K562 (cell line): ENCODE results near the gene GLIS1. TPM values are rescaled to one million over a fixed set of nuclear protein-coding genes. Genes with fewer than 3 reads are reported as not detected.

Experiments used
- ATAC-seq: fragments of 200-7000 bp; cut with Tn5 transposase; 3 replicates; pipeline ENCODE4 v1.9.1; 2020; ENCODE audit warnings: moderate library complexity
- BruUV-seq: library from RNA; stranded (reverse); fragments of 400-500 nt; replicated peaks from 2 replicates; lab custom pipeline; 2021; lab: Mats Ljungman, UMichigan
- CTCF ChIA-PET: fragments of 300-600 bp; formaldehyde crosslinking; extraction: SDS; loops from one replicate; lab custom pipeline; 2021; ENCODE audit warnings: low intra/inter-chr PET ratio; lab: Yijun Ruan, JAX
- POLR2A ChIA-PET: fragments of 300-600, 350-650 bp; sonication (Branson Sonifier 250); formaldehyde crosslinking; extraction: SDS; loops from one replicate; lab custom pipeline; 2021; ENCODE audit warnings: antibody characterized with exemption, inconsistent platforms; lab: Yijun Ruan, JAX
- DNase-seq, 4 experiments: peaks; one replicate each; pipeline versions ENCODE4 v3.0.0 to v3.0.0-alpha.2; 2011 to 2018; ENCODE audit warnings: low spot score in 3 of 4, mixed read lengths in 3 of 4; ENCODE audit errors: extremely low read depth in 1 of 4
- FAIRE-seq: peaks from 2 replicates; lab custom pipeline; 2011; peaks lifted over from hg19 to GRCh38; lab: Jason Lieb, UNC
- H2AFZ ChIP-seq: 2 replicates; pipeline ENCODE4 v1.6.0; 2011; ENCODE audit warnings: low read depth, low read length, control low read depth, inconsistent platforms
- H3K27ac ChIP-seq: fragments of 200-600 bp; 3 replicates; pipeline ENCODE4 v1.8.0; 2011; ENCODE audit warnings: low read depth, mild to moderate bottlenecking, control low read depth, inconsistent platforms, low read length, moderate library complexity, mixed read lengths; ENCODE audit errors: extremely low read depth
- H3K27me3 ChIP-seq, 2 experiments: fragments of 300-600 bp in 1 of 2; 2 replicates in 1 of 2; 3 replicates in 1 of 2; pipeline versions ENCODE4 v1.6.0 to v1.8.0; 2011; ENCODE audit warnings: inconsistent platforms in 2 of 2, low read length in 2 of 2, mild to moderate bottlenecking in 1 of 2, mixed read lengths in 1 of 2, moderate library complexity in 1 of 2; ENCODE audit not compliant: control insufficient read depth in 2 of 2, insufficient read depth in 2 of 2
- H3K36me3 ChIP-seq: fragments of 300-600 bp; 3 replicates; pipeline ENCODE4 v1.8.0; 2011; ENCODE audit warnings: mild to moderate bottlenecking, low read length, inconsistent platforms; ENCODE audit not compliant: control insufficient read depth, insufficient read depth
- H3K4me1 ChIP-seq, 2 experiments: fragments of 200-600 bp in 1 of 2; replicated peaks in 1 of 2; 2 replicates in 1 of 2; 3 replicates in 1 of 2; pipeline versions ENCODE4 v1.5.1 to v1.8.0; 2011; ENCODE audit warnings: inconsistent platforms in 2 of 2, low read length in 2 of 2, mild to moderate bottlenecking in 1 of 2, mixed read lengths in 1 of 2, moderate library complexity in 1 of 2; ENCODE audit not compliant: control insufficient read depth in 2 of 2, insufficient read depth in 2 of 2
- H3K4me2 ChIP-seq: 2 replicates; pipeline ENCODE4 v1.6.1; 2011; ENCODE audit warnings: low read length, control low read depth, inconsistent platforms, mixed read lengths; ENCODE audit not compliant: insufficient read depth
- H3K4me3 ChIP-seq: fragments of 200-600 bp; sonication (generic), shearing (Covaris generic); 2 replicates; pipeline ENCODE4 v1.5.1; 2016; ENCODE audit warnings: control low read depth, inconsistent platforms
- H3K79me2 ChIP-seq: fragments of 200-600 bp; 3 replicates; pipeline ENCODE4 v1.8.0; 2011; ENCODE audit warnings: low read length, inconsistent platforms; ENCODE audit not compliant: control insufficient read depth, insufficient read depth
- H3K9ac ChIP-seq, 2 experiments: 2 replicates each; pipeline versions ENCODE4 v1.6.0 to v1.6.1; 2011; ENCODE audit warnings: low read depth in 2 of 2, low read length in 2 of 2, control low read depth in 1 of 2, inconsistent platforms in 1 of 2, mild to moderate bottlenecking in 1 of 2, mixed read lengths in 1 of 2; ENCODE audit not compliant: insufficient read depth in 1 of 2
- H3K9me1 ChIP-seq: one replicate; pipeline ENCODE4 v1.6.0; 2011; ENCODE audit warnings: inconsistent platforms, mild to moderate bottlenecking, low read length, moderate library complexity; ENCODE audit not compliant: control insufficient read depth, insufficient read depth
- H3K9me3 ChIP-seq: replicated peaks from 2 replicates; pipeline ENCODE4 v1.5.1; 2011; ENCODE audit warnings: low read depth, low read length, inconsistent platforms; ENCODE audit not compliant: control insufficient read depth, insufficient read depth
- H4K20me1 ChIP-seq: replicated peaks from 2 replicates; pipeline ENCODE4 v1.6.1; 2011; ENCODE audit warnings: low read length, inconsistent platforms, mixed read lengths; ENCODE audit not compliant: control insufficient read depth, insufficient read depth
- HMBOX1 ChIP-seq: sonication (generic); IDR thresholded peaks from 2 replicates; pipeline ENCODE4 v1.6.1; 2016
- LCOR ChIP-seq: sonication (generic); formaldehyde crosslinking; IDR thresholded peaks from 2 replicates; pipeline ENCODE4 v1.8.0; 2022; ENCODE audit warnings: mild to moderate bottlenecking, missing genetic modification reagents
- MLX ChIP-seq, 2 experiments: fragments of 450-650 bp in 1 of 2; sonication (generic) in 1 of 2; formaldehyde crosslinking; conservative IDR thresholded peaks; 2 replicates each; pipeline versions ENCODE4 v1.4.0 to v1.8.1; 2020 to 2022; ENCODE audit warnings: mild to moderate bottlenecking in 1 of 2, missing genetic modification reagents in 1 of 2
- PHB ChIP-seq: fragments of 250-450 bp; sonication (Bioruptor Pico); IDR thresholded peaks from 2 replicates; pipeline ENCODE4 v1.5.0; 2021
- PHTF2 ChIP-seq: fragments of 250-450 bp; sonication (Bioruptor Pico); IDR thresholded peaks from 2 replicates; pipeline ENCODE4 v1.5.0; 2021; ENCODE audit warnings: mild to moderate bottlenecking
- POLR3A ChIP-seq: IDR thresholded peaks from 2 replicates; pipeline ENCODE4 v1.6.1; 2011; ENCODE audit warnings: borderline replicate concordance, mild to moderate bottlenecking, moderate library complexity; ENCODE audit not compliant: insufficient read length, insufficient read depth; ENCODE audit errors: extremely low read depth
- PURB ChIP-seq: sonication (generic); formaldehyde crosslinking; IDR thresholded peaks from 2 replicates; pipeline ENCODE4 v1.9.0; 2021; ENCODE audit warnings: low read depth, mild to moderate bottlenecking, missing genetic modification reagents
- SETDB1 ChIP-seq: IDR thresholded peaks from one replicate; pipeline ENCODE4 v1.6.1; 2012; ENCODE audit warnings: low read length, control low read depth, inconsistent platforms
- SRF ChIP-seq, 2 experiments: fragments of 250-450, 450-650 bp in 1 of 2; sonication (Bioruptor Pico) in 1 of 2; sonication (generic) in 1 of 2; formaldehyde crosslinking; IDR thresholded peaks; 2 replicates each; pipeline versions ENCODE4 v1.5.0 to v1.5.1; 2020 to 2022; ENCODE audit warnings: mild to moderate bottlenecking in 1 of 2, missing genetic modification reagents in 1 of 2
- ZFPM2 ChIP-seq: fragments of 250-450 bp; sonication (Bioruptor Pico); IDR thresholded peaks from 2 replicates; pipeline ENCODE4 v1.5.1; 2022; ENCODE audit warnings: mild to moderate bottlenecking
- ZNF134 ChIP-seq: fragments of 250-450 bp; sonication (Bioruptor Pico); conservative IDR thresholded peaks from 2 replicates; pipeline ENCODE4 v1.4.0; 2020
- ZNF23 ChIP-seq: fragments of 250-450 bp; sonication (Bioruptor Pico); IDR thresholded peaks from 2 replicates; pipeline ENCODE4 v1.4.0; 2020; ENCODE audit warnings: mild to moderate bottlenecking
- ZNF699 ChIP-seq: fragments of 250-450 bp; sonication (Bioruptor Pico); IDR thresholded peaks from 2 replicates; pipeline ENCODE4 v1.8.0; 2021; ENCODE audit warnings: mild to moderate bottlenecking, moderate library complexity; ENCODE audit not compliant: insufficient replicate concordance
- ZNF766 ChIP-seq: fragments of 200-800 bp; sonication (Bioruptor generic); conservative IDR thresholded peaks from 2 replicates; pipeline ENCODE4 v1.6.1; 2016; ENCODE audit warnings: missing genetic modification characterization, missing compliant biosample characterization
- ZZZ3 ChIP-seq: fragments of 450-650 bp; IDR thresholded peaks from 2 replicates; pipeline ENCODE4 v1.6.1; 2016; ENCODE audit warnings: antibody characterized with exemption, mild to moderate bottlenecking, moderate library complexity
- WGBS: fragments of 100-300 bp; shearing (Covaris generic); methylation state at CpG from one replicate; pipeline ENCODE4 v1.1.6; 2016; ENCODE audit warnings: low coverage, mixed read lengths; ENCODE audit not compliant: insufficient coverage; ENCODE audit errors: missing lambda C conversion rate; 5-methylcytosine and 5-hydroxymethylcytosine counted together
- in situ Hi-C: fragments of 300-500 bp; cut with MboI; formaldehyde crosslinking; loops from 4 replicates; pipeline ENCODE4 v1.15.0; 2018; ENCODE audit warnings: inconsistent platforms, mixed read lengths
- intact Hi-C: fragments of 100-400 bp; cut with micrococcal nuclease; formaldehyde crosslinking; loops from 2 replicates; pipeline ENCODE4 v1.14.2; 2022
- polyA plus RNA-seq, 8 experiments: library from polyadenylated mRNA; depleted of rRNA in 4 of 8; stranded (reverse) in 5 of 8; unstranded in 3 of 8; fragments of >200 nt; fragmentation: Nextera tagmentation in 2 of 8; fragmentation: Illumina TruSeq in 1 of 8; extraction: Ambion mirVana in 2 of 8; extraction: Trizol in 1 of 8; gene quantifications; 2 replicates each; pipeline versions ENCODE4 v1.2.1 to v1.2.3, GENCODE V29; 2011 to 2014; ENCODE audit warnings: inconsistent platforms in 1 of 8, missing spikeins in 1 of 8
- total RNA-seq, 7 experiments: library from RNA; depleted of rRNA in 6 of 7; stranded (reverse); fragments of >200 nt in 6 of 7; fragmentation: Illumina TruSeq in 2 of 7; extraction: Trizol in 2 of 7; gene quantifications; 2 replicates each; pipeline versions ENCODE4 v1.2.1 to v1.2.3, GENCODE V29; 2011 to 2021; ENCODE audit warnings: low replicate concordance in 1 of 7
- TF ChIP-seq, protein P1 (sequence below): IDR thresholded peaks from 2 replicates; pipeline ENCODE4 v1.6.1; 2012; ENCODE audit warnings: low read depth, low read length, improper control_type of control experiment, borderline replicate concordance
- TF ChIP-seq, protein P2 (sequence below), 3 experiments: fragments of 200-800 bp in 1 of 3; sonication (Bioruptor generic) in 1 of 3; sonication (generic) in 1 of 3; formaldehyde crosslinking in 1 of 3; IDR thresholded peaks; 2 replicates each; pipeline versions ENCODE4 v1.6.1 to v1.8.0; 2016 to 2022; ENCODE audit warnings: mild to moderate bottlenecking in 2 of 3, missing compliant biosample characterization in 2 of 3, missing genetic modification characterization in 2 of 3, missing genetic modification reagents in 1 of 3

Gene GLIS1
- total and polyA plus RNA-seq, 9 of the 15 experiments (the other 6 are each of a cell fraction or from before 2014, with no cell fraction given): not detected

- no peak for TF ChIP-seq ZZZ3
- TF ChIP-seq LCOR (CRISPR knock-in tag): no peak
- TF ChIP-seq, protein P1, sequence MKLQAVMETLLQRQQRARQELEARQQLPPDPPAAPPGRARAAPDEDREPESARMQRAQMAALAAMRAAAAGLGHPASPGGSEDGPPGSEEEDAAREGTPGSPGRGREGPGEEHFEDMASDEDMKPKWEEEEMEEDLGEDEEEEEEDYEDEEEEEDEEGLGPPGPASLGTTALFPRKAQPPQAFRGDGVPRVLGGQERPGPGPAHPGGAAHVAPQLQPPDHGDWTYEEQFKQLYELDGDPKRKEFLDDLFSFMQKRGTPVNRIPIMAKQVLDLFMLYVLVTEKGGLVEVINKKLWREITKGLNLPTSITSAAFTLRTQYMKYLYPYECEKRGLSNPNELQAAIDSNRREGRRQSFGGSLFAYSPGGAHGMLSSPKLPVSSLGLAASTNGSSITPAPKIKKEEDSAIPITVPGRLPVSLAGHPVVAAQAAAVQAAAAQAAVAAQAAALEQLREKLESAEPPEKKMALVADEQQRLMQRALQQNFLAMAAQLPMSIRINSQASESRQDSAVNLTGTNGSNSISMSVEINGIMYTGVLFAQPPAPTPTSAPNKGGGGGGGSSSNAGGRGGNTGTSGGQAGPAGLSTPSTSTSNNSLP: no peak
- no peak for TF ChIP-seq MLX (CRISPR knock-in tag; conservative IDR thresholded peaks at IDR 0.05)
- no peak for TF ChIP-seq ZNF699 (CRISPR knock-in tag)
- no peak for TF ChIP-seq SRF (CRISPR knock-in tag; IDR thresholded peaks at IDR 0.05)
- TF ChIP-seq PHB (CRISPR knock-in tag): no peak
- no peak for TF ChIP-seq POLR3A
- TF ChIP-seq ZFPM2 (CRISPR knock-in tag): no peak
- no peak for TF ChIP-seq PHTF2
- no peak for TF ChIP-seq PURB (CRISPR knock-in tag)
- no peak for TF ChIP-seq ZNF23 (CRISPR knock-in tag)
- no peak for TF ChIP-seq ZNF766 (CRISPR knock-in tag)
- no peak for TF ChIP-seq ZNF134 (CRISPR knock-in tag)
- TF ChIP-seq, protein P2, sequence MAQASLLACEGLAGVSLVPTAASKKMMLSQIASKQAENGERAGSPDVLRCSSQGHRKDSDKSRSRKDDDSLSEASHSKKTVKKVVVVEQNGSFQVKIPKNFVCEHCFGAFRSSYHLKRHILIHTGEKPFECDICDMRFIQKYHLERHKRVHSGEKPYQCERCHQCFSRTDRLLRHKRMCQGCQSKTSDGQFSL (CRISPR knock-in tag; IDR thresholded peaks at IDR 0.05): no peak
- TF ChIP-seq, protein P2 (tag; IDR thresholded peaks at IDR 0.05): no peak
- TF ChIP-seq SETDB1: no peak
- TF ChIP-seq HMBOX1: no peak
- no peak overlapping the region for H3K4me3 ChIP-seq
- ATAC-seq (no peak), DNase-seq (no peak), FAIRE-seq (no peak)
- H3K4me1 ChIP-seq: peaks cover 0 to 5% of the 10 kb centered on the region in 2 experiments; a peak in 2 of 5 replicates
- POLR2A ChIA-PET: interaction anchor here (1.5 kb wide), 1 partner anchor 11 kb away, joined by 8 read pairs; no protein-coding TSS in a partner anchor
- no peaks in the 10 kb centered on the region for H3K79me2 ChIP-seq
- no peak overlapping the region for H3K9ac ChIP-seq
- no peak overlapping the region for H2AFZ ChIP-seq
- peaks cover 15% of the 10 kb centered on the region; the same call in 1 of the 2 replicates for H4K20me1 ChIP-seq
- H3K27me3 ChIP-seq: peaks cover 8 to 50% of the 10 kb centered on the region in 2 experiments
- no peaks in the 10 kb centered on the region for H3K9me3 ChIP-seq
- no peaks in the 10 kb centered on the region for H3K9me1 ChIP-seq
- H3K4me2 ChIP-seq: no peak overlapping the region
- CTCF ChIA-PET: no interaction called here
- H3K36me3 ChIP-seq: no peaks in the 10 kb centered on the region
- intact Hi-C loops (no loop called here), in situ Hi-C loops (no loop called here)
- H3K27ac ChIP-seq: no peak overlapping the region
- BruUV-seq: no TSS peak
- 0% methylated on average over 1 of the region's 1 CpG for WGBS
Measured at GRCh38 chr1:53585565-53585964, 153.4 kb downstream of the GLIS1 start.
